ENCODE data around the gene LRTM2.

Gene LRTM2

DNA sequence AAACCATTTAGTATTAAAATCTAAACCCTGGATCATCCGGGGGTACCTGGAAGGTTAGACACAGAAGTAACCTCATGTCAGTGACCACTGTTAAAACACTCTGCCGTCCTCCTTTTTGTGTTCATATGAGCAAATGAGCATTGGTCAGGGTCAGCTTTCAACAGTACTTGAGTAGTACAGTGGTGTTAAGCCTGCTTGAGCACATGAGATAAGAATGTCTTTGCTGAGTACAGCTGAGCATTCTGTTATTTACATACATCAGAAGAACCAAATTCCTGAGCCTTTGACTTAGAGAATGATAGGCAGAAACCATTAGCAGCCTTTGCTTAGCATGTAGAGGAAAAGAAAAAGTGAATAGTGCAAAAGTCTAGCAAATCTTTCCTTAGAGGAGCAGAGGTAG lies 38.6 kb upstream of the LRTM2 start:
- no peak for TF ChIP-seq GABPA (IDR thresholded peaks at IDR 0.05; ENCODE audit: low read depth)
- no peak for TF ChIP-seq POLR2AphosphoS5 (IDR thresholded peaks at IDR 0.05; ENCODE audit: low read depth)
- TF ChIP-seq, protein P1, sequence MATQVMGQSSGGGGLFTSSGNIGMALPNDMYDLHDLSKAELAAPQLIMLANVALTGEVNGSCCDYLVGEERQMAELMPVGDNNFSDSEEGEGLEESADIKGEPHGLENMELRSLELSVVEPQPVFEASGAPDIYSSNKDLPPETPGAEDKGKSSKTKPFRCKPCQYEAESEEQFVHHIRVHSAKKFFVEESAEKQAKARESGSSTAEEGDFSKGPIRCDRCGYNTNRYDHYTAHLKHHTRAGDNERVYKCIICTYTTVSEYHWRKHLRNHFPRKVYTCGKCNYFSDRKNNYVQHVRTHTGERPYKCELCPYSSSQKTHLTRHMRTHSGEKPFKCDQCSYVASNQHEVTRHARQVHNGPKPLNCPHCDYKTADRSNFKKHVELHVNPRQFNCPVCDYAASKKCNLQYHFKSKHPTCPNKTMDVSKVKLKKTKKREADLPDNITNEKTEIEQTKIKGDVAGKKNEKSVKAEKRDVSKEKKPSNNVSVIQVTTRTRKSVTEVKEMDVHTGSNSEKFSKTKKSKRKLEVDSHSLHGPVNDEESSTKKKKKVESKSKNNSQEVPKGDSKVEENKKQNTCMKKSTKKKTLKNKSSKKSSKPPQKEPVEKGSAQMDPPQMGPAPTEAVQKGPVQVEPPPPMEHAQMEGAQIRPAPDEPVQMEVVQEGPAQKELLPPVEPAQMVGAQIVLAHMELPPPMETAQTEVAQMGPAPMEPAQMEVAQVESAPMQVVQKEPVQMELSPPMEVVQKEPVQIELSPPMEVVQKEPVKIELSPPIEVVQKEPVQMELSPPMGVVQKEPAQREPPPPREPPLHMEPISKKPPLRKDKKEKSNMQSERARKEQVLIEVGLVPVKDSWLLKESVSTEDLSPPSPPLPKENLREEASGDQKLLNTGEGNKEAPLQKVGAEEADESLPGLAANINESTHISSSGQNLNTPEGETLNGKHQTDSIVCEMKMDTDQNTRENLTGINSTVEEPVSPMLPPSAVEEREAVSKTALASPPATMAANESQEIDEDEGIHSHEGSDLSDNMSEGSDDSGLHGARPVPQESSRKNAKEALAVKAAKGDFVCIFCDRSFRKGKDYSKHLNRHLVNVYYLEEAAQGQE (IDR thresholded peaks at IDR 0.05; ENCODE audit: insufficient replicate concordance, low read depth) = no peak
- no peak for TF ChIP-seq SPI1 (IDR thresholded peaks at IDR 0.05; ENCODE audit: borderline replicate concordance, low read depth)
- no peak for TF ChIP-seq CTCF (IDR thresholded peaks at IDR 0.05; ENCODE audit: insufficient read depth, low read length)
- DNase-seq (ENCODE audit: low read depth in 1 of 2, low spot score in 1 of 2) = no peak
- peak overlapping the region; percentile 22 for H3K27ac ChIP-seq (replicated peaks)
- no peaks in the 10 kb centered on the region for H3K27me3 ChIP-seq (ENCODE audit: insufficient read depth, poor library complexity, severe bottlenecking)
- H3K4me3 ChIP-seq (replicated peaks; ENCODE audit: insufficient read depth, low read length) = no peak overlapping the region

DNA sequence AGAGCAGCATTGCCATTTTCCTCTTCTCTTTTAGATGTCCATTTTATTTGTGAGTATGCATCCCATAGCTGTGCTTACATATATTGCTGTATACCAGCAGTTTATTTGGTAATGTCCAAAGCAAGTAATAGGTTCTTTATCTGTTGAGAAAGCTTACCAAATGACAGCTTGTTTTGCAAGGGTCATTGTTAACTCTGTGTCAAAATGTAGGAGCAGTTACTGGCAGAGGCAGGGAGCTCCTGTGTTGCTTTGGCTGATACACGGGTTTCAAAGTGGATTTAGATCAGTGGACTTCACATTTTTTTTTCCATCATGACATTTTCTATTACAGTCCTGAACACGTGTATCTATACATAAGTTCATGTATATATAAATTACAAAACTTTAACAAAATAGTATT lies 38.1 kb upstream of the LRTM2 start:
- DNase-seq (ENCODE audit: low read depth in 1 of 2, low spot score in 1 of 2) = no peak
- peak overlapping the region; percentile 22; the same call in 1 of the 2 replicates for H3K27ac ChIP-seq (replicated peaks)
- no peak overlapping the region for H3K4me3 ChIP-seq (replicated peaks; ENCODE audit: insufficient read depth, low read length)
- H3K27me3 ChIP-seq (ENCODE audit: insufficient read depth, poor library complexity, severe bottlenecking) = no peaks in the 10 kb centered on the region
- TF ChIP-seq, protein P1 (IDR thresholded peaks at IDR 0.05; ENCODE audit: insufficient replicate concordance, low read depth) = no peak
- TF ChIP-seq POLR2AphosphoS5 (IDR thresholded peaks at IDR 0.05; ENCODE audit: low read depth) = no peak
- TF ChIP-seq SPI1 (IDR thresholded peaks at IDR 0.05; ENCODE audit: borderline replicate concordance, low read depth) = no peak
- no peak for TF ChIP-seq GABPA (IDR thresholded peaks at IDR 0.05; ENCODE audit: low read depth)
- TF ChIP-seq CTCF (IDR thresholded peaks at IDR 0.05; ENCODE audit: insufficient read depth, low read length) = no peak

DNA sequence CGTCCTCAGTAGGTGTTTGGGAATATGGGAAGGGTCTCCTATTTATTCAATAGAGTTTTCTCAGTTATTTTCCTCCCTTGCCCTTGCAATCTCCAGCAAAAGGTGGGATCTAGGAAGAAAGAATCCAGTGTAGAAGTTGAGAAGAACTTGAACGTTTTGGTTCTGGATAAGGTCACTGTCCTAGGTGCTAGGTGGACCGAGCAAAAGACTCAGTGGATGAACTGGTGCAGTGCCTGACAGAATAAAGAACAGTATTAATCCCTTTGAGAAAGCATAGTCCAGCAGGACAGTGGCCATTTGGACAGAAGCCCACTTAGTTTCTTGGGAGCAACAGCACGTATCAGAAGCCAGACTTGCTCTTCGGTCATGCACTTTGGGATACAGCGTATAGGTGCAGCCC lies 32.7 kb upstream of the LRTM2 start:
- DNase-seq (ENCODE audit: low read depth in 1 of 2, low spot score in 1 of 2) = no peak
- no peak overlapping the region for H3K4me3 ChIP-seq (replicated peaks; ENCODE audit: insufficient read depth, low read length)
- no peaks in the 10 kb centered on the region for H3K27me3 ChIP-seq (ENCODE audit: insufficient read depth, poor library complexity, severe bottlenecking)
- TF ChIP-seq, protein P1 (IDR thresholded peaks at IDR 0.05; ENCODE audit: insufficient replicate concordance, low read depth) = peak; percentile 47
- TF ChIP-seq CTCF (IDR thresholded peaks at IDR 0.05; ENCODE audit: insufficient read depth, low read length) = no peak
- H3K27ac ChIP-seq (replicated peaks) = no peak overlapping the region

All from HL-60 (cell line).